Cardiac atrium fibroblast (primary cell): ENCODE results near the gene SLC15A4. TPM values are rescaled to one million over a fixed set of nuclear protein-coding genes. Genes with fewer than 3 reads are reported as not detected.

Experiments used
- total RNA-seq: library from RNA; depleted of rRNA; stranded (reverse); fragments of >200 nt; gene quantifications from 2 replicates; pipeline ENCODE4 v1.2.3, GENCODE V29; 2015

The SLC15A4 gene
- 52.7 and 54.6 TPM in 2 replicates for total RNA-seq

DNA sequence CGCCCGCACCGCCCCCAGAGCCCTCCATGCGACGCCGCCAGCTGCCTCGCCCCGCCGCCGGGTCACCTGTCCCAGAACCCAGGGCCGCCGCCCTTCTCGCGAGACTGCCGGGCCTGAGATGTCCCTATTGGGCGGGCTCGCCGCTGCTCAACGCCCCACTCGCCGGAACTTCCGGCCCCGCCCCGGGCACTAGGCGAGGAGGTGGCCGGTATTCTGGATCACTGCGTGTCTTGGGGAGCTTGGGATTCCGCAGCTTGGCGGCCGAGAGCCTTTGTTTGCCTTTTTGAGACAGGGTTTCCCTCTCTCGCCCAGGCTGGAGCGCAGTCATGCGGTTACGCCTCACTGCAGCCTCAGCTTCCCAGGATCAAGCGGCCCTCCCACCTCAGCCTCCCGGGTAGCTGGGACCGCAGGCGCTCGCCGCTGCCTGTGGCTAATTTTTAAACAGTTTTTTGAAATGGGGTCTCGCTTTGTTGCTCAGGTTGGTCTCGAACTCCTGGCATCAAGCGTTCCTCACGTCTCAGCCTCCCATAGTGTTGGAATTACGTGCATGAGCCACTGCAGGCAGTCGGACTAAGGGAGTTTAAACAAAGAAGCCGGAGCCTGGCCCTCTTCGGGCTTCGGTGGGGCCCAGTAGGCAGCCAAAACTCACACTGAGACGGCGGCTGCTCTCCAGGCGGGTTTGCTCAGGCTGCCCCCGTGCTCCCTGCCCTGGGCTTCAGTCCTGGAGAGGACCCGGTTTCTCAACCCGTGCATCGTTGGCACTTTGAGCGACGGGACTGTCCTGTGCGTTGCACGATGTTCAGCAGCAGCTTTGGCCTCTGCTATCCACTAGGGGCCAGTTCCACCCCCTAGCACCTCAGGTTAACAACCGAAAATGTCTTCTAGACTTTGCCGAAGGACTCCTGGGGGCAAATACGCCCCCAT, at the start of gene SLC15A4:
Gene SLC15A4 (minus strand): TSS at position 43 of the 924 bp plus-strand sequence. CDS start 15 bp downstream, at position 28.

DNA sequence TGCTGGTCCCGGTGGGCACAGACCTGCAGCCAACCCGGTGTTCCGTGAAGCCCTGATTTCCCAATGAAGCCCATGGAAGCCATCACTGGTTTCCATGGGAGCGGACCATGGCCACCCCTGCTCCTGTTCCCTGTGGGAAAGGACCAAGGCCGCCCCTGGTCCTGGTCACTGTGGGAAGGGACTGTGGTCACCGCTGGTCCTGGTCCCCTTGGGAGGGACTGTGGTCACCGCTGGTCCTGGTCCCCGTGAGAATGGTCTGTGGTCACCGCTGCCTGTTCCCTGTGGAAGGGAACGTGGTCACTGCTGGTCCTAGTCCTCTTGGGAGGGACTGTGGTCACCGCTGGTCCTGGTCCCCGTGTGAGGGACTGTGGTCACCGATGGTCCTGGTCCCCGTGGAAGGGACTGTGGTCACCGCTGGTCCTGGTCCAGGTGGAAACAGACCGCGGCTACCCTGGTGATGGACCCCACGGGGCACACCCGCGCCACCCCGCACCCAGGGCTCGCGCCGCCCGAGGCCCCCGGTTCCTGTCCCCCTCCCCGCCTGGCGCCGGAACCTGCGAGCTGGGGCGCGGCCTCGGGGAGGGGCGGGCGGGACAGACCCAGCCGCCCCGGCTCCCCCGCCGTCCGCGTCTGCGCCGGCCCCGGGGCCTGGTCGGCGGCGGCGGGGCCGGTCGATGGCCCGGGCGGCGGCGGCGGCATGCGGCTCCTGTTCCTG, 29.3 kb upstream of the SLC15A4 start, which contains the start of gene GLT1D1:
Gene GLT1D1 (plus strand): TSS at position 594 of the 715 bp plus-strand sequence. CDS start 104 bp downstream, at position 698.

Other genes with a start within 250 kb of the SLC15A4 start
- gene GLT1D1, start 29.5 kb upstream of the SLC15A4 start, total RNA-seq: not detected in 2 replicates